Measurements from ENCODE around the gene GRB7. TPM values are rescaled to one million over a fixed set of nuclear protein-coding genes. Genes with fewer than 3 reads are reported as not detected.

GRB7 gene
- total and polyA plus RNA-seq, 10 of the 15 experiments (the other 5 are each of a cell fraction or from before 2014, with no cell fraction given), result 0.05 to 0.34 (median 0.19) TPM; not detected in 4

DNA sequence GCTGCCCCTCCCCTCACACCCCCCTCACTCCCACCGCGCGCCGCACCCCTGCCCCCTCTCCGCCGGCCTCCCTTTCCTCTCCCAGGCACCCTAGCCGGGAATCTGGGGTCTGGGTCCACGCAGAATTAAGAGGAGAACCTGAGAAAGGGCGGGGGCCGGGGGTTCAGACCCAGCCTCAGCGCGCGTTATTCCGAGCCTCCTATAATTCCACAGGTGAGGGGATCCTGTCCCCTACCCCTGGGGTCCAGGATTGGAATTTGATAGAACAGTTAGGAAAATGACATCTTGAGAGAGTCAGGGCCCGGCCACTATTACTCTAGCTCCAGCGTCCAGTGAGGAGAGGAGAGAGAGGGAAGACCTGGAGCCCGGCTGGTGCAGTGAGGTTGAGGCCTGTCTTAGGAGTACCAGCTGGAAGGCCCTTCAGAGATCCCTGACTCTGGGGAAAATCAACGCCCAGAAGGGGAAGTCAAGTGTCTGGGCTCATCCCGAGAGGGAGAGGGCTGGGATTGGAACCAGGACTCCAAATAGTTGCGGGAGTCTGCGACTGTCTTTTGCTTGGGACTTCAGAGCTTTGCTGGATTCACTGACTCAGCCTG is 17.3 kb downstream of the GRB7 start (continued):
- TF ChIP-seq SKIL (IDR thresholded peaks at IDR 0.05; ENCODE audit: low read depth, poor library complexity, severe bottlenecking) (peak; percentile 3), FOS (IDR thresholded peaks at IDR 0.05; ENCODE audit: borderline replicate concordance, extremely low read depth, insufficient read length) (no peak), CEBPZ (IDR thresholded peaks at IDR 0.05; ENCODE audit: low read depth, low read length) (no peak), EED (IDR thresholded peaks at IDR 0.05; ENCODE audit: low read depth) (no peak), CHD1 (IDR thresholded peaks at IDR 0.05; ENCODE audit: low read depth, low read length) (no peak), TBL1XR1 (IDR thresholded peaks at IDR 0.05; ENCODE audit: low read depth, low read length) (no peak), YY1 (IDR thresholded peaks at IDR 0.05; ENCODE audit: low read depth, low read length) (no peak)
- TF ChIP-seq, protein P1, sequence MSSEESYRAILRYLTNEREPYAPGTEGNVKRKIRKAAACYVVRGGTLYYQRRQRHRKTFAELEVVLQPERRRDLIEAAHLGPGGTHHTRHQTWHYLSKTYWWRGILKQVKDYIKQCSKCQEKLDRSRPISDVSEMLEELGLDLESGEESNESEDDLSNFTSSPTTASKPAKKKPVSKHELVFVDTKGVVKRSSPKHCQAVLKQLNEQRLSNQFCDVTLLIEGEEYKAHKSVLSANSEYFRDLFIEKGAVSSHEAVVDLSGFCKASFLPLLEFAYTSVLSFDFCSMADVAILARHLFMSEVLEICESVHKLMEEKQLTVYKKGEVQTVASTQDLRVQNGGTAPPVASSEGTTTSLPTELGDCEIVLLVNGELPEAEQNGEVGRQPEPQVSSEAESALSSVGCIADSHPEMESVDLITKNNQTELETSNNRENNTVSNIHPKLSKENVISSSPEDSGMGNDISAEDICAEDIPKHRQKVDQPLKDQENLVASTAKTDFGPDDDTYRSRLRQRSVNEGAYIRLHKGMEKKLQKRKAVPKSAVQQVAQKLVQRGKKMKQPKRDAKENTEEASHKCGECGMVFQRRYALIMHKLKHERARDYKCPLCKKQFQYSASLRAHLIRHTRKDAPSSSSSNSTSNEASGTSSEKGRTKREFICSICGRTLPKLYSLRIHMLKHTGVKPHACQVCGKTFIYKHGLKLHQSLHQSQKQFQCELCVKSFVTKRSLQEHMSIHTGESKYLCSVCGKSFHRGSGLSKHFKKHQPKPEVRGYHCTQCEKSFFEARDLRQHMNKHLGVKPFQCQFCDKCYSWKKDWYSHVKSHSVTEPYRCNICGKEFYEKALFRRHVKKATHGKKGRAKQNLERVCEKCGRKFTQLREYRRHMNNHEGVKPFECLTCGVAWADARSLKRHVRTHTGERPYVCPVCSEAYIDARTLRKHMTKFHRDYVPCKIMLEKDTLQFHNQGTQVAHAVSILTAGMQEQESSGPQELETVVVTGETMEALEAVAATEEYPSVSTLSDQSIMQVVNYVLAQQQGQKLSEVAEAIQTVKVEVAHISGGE (CRISPR knock-in tag; IDR thresholded peaks at IDR 0.05), result no peak
